ENCODE measurements around the gene ARHGAP24.

ARHGAP24 gene

GRCh38 chr4:85873566-85873965, 398.6 kb downstream of the ARHGAP24 start:
- no peak overlapping the region for H3K4me3 ChIP-seq (ENCODE audit: low read depth, low read length)
- TF ChIP-seq CTCF (IDR thresholded peaks at IDR 0.05; ENCODE audit: low read depth, low read length, missing control alignments) = no peak
- no peak for DNase-seq (ENCODE audit: low read depth)
- in situ Hi-C loops (cut with HindIII; ENCODE audit: low sequenced_read_pairs) = no loop called here

- no peak overlapping the region for H3K4me3 ChIP-seq (ENCODE audit: low read depth, low read length)
- TF ChIP-seq CTCF (IDR thresholded peaks at IDR 0.05; ENCODE audit: low read depth, low read length, missing control alignments) = no peak
- in situ Hi-C loops (cut with HindIII; ENCODE audit: low sequenced_read_pairs) = no loop called here
- DNase-seq (ENCODE audit: low read depth) = no peak
Observed at GRCh38 chr4:85879518-85879917, 404.6 kb downstream of the ARHGAP24 start.

- no peak for DNase-seq (ENCODE audit: low read depth)
- in situ Hi-C loops (cut with HindIII; ENCODE audit: low sequenced_read_pairs) = no loop called here
- H3K4me3 ChIP-seq (ENCODE audit: low read depth, low read length) = no peak overlapping the region
- TF ChIP-seq CTCF (IDR thresholded peaks at IDR 0.05; ENCODE audit: low read depth, low read length, missing control alignments) = no peak
Observed at GRCh38 chr4:85883180-85883579, 408.2 kb downstream of the ARHGAP24 start.

GRCh38 chr4:85884251-85884650, 409.3 kb downstream of the ARHGAP24 start:
- H3K4me3 ChIP-seq (ENCODE audit: low read depth, low read length) = no peak overlapping the region
- TF ChIP-seq CTCF (IDR thresholded peaks at IDR 0.05; ENCODE audit: low read depth, low read length, missing control alignments) = no peak
- in situ Hi-C loops (cut with HindIII; ENCODE audit: low sequenced_read_pairs) = no loop called here
- no peak for DNase-seq (ENCODE audit: low read depth)

- in situ Hi-C loops (cut with HindIII; ENCODE audit: low sequenced_read_pairs) = no loop called here
Observed at GRCh38 chr4:85886665-85887064, 411.7 kb downstream of the ARHGAP24 start.

GRCh38 chr4:85889314-85889713, 414.4 kb downstream of the ARHGAP24 start:
- no peak overlapping the region for H3K4me3 ChIP-seq (ENCODE audit: low read depth, low read length)
- no peak for DNase-seq (ENCODE audit: low read depth)
- in situ Hi-C loops (cut with HindIII; ENCODE audit: low sequenced_read_pairs) = no loop called here
- TF ChIP-seq CTCF (IDR thresholded peaks at IDR 0.05; ENCODE audit: low read depth, low read length, missing control alignments) = no peak

More at GRCh38 chr4:85886665-85887064, 411.7 kb downstream of the ARHGAP24 start:
- no peak overlapping the region for H3K4me3 ChIP-seq (ENCODE audit: low read depth, low read length)
- no peak for TF ChIP-seq CTCF (IDR thresholded peaks at IDR 0.05; ENCODE audit: low read depth, low read length, missing control alignments)
- DNase-seq (ENCODE audit: low read depth) = no peak

- in situ Hi-C loops (cut with HindIII; ENCODE audit: low sequenced_read_pairs) = no loop called here
- no peak overlapping the region for H3K4me3 ChIP-seq (ENCODE audit: low read depth, low read length)
- no peak for TF ChIP-seq CTCF (IDR thresholded peaks at IDR 0.05; ENCODE audit: low read depth, low read length, missing control alignments)
- no peak for DNase-seq (ENCODE audit: low read depth)
Observed at GRCh38 chr4:85895755-85896154, 420.8 kb downstream of the ARHGAP24 start.

Measured in astrocyte of the cerebellum (primary cell).